T-helper 22 cell (primary cell): Measurements from ENCODE around the gene ZNF25.
"Not testable (repeated sequence)": the region's sequence is repeated elsewhere in the genome, so short reads cannot be mapped to it uniquely, and the experiment has no call there.

Experiments
- DNase-seq: peaks from one replicate; pipeline ENCODE4 v3.0.0-alpha.2; 2020; ENCODE audit warnings: low read depth

The ZNF25 gene

DNA sequence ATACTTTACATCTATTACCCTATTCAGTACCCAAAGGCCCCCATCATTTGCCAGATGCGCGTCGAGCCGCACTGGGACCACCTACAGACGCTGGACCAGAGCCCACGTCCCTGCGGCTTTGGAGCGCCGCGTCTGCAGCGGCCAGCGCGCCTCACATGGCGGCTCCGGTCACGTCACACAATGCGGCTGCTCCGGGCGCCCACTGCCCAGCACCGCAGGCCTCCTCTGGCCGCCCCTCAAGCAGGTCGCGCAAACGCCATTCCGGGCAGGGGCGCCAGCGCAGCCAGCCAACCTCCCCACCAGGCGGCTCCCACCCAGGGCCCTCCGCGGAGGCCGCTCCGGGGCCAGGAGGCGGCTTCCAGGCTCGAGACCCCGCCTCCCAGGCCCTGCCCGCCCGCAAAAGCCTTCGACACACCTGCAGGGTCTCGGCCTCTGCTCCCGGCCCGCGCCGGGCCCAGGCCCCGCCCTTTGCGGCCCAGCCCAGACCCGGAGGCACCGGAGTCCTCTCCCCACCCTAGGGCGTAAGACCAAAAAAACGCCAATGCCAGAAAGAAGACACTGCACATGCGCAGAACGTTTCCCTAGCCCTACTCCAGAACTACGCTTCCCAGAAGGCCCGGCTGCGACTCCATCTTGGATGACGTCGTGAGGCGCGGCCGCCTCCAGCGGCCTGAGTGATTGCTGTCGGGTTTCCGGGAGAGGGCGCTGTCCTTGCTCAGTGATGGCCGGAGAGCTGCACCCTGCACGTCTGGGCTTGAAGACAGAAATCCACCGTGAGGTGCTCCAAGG, at the start of gene ZNF25:
Gene ZNF25 (minus strand): TSS at position 557 of the 789 bp plus-strand sequence. CDS start 4,925 bp downstream, outside the sequence.
- peak; percentile 97 for DNase-seq

DNA sequence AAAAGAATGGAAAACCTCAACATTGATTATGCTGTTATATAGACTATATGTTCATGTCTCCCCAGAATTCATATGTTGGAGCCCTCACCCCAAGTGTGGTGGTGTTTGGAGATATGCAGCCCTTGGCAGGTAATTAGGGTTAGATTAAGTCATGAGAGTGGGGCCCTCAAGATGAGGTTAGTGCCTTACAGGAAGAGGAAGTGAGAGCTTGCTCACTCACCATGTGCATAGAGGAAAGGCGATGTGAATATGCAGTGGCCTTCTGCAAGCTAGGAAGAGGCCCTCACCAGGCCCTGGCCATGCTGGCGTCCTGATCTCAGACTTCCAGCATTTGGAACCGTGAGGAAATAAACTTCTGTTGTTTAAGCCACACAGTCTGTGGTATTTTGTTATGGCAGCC, 48.8 kb upstream of the ZNF25 start:
- no peak for DNase-seq

DNA sequence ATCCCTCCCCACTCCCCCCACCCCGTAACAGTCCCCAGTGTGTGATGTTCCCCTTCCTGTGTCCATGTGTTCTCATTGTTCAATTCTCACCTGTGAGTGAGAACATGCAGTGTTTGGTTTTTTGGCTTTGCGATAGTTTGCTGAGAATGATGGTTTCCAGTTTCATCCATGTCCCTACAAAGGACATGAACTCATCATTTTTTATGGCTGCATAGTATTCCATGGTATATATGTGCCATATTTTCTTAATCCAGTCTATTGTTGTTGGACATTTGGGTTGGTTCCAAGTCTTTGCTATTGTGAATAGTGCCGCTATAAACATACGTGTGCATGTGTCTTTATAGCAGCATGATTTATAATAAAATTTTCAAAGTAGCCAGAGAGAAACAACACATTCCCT, 42.7 kb upstream of the ZNF25 start:
- not testable (repeated sequence) for DNase-seq

DNA sequence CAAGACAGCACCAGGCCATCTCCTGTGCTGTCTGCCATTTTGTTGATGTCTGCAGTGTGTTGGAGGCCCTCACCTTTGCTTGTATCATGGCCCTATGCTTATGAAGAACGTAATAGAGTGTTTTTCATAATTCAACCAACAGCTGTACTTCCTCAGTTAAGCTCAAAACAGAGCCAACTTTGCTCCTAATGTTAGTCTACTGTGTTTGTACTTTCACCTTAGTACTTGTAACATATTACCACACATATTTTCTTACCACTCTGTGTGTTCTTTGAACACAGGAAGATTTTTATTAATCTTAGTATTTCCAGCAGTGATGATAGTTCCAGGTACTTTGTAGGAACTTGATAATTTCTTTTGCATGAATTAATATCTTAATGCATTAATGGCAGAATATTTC, 39.9 kb upstream of the ZNF25 start:
- no peak for DNase-seq

DNA sequence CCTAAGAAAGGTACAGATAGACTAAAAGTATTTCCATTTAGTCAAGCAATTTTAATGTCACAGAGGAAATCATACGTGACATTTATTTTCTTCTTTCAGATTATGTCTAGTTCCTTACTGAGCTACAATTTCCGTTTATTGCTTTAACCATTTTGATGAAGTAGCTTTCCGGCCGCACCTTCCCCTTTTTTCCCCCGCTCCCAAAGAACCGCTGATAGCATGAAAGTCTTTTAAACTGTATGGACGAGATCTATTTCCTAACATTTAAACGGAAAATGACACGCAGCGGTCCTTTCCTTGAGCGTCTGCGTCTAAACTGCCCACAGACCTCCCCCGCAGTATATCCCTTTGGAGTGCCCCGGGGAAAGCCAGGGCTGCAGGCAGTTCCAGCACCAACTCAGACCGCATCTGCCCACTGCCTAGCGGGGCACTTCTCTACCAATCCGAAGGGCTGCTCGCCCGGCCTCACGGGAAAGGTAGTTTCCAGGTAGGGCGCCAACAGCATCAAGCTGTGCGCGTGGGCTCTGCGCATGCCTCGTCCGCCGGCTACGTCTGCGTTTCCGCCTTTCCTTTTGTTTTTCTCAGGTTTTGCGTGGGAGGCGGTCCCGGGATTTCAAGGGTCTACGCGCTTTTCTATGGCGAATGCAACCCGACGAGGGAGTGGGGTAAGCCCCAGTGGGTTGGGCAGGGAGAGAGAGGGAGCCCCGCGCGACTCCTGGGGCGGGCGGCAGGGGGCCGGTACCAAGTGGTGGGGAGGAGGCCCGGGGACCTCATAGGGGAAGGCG, 33.9 kb upstream of the ZNF25 start, which contains the start of gene ZNF33A:
Gene ZNF33A (plus strand): TSS at position 557 of the 785 bp plus-strand sequence. CDS start 1,667 bp downstream, outside the sequence.
- peak; percentile 90 for DNase-seq

DNA sequence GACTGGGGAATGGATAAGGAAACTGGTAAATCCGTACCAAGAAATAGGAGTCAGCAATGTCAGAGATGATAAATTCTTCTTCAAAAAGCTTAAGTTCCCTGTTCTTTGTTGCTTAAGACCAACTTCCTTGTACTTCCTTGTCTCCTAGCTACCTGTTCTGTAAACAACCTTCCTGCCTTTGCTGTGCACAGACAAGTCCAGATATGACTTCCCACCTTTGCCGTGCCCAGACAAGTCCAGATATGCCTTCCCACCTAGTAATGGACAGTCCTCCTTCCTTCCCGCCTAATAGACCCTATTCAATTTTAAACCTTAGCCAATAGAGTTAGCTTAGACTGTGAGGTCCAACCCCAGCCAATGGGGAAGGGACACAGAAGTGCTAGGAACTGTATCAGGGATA, 31.5 kb upstream of the ZNF25 start:
- no peak for DNase-seq

DNA sequence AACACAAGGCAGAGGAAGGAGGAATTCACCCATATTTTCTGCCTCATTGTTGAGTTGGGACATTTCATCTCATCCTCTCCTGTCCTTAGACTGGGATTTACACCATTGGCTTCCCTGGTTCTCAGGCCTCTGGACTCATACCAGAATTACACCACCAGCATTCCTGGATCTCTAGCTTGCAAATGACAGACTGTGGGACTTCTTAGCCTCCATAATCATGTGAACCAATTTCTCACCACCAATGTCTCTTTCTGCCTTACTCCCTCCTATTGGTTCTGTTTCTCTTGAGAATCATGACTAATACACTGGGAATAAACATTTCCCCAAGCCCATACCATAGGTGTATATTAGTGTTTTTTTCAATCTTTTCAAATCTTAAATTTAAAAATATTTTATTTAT, 31.1 kb upstream of the ZNF25 start:
- no peak for DNase-seq

DNA sequence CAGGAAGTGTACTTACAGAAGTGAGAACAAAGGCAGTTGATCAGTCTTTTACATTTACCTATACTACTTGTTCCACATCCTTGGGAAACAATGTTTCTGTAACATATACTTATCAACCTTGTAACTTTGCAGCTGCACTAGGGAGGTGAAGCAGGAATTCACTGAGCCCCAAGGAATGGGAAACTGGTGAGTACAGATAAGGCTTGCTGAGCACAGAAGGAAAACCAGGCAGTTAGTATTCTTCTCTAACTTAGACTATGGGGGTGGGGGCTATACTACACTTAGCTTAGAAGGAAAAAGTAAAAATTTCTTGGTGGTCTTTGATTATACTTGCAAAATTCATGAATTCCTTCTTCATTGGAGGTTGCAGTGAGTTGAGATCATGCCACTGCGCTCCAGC, 27.1 kb upstream of the ZNF25 start:
- DNase-seq: no peak

DNA sequence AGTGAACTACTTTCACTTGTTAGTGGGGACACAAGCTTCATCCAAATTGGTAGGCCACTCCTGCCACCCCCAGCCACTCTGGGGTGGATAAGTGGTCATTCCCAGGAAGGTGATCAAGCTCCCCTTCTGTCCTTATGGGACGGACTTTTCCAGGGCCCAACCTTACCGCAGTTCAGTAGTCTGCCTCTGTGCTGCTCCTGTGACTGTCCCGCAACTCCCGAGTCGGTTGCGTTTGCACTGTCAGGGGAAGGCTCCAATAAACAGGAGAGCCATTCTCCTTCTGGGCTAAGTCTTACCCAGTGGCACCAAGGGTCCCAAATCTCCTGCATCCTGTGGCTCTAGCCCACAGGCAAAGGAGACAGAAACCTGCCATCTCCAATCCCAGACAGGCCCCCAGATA, 26.6 kb upstream of the ZNF25 start:
- no peak for DNase-seq

DNA sequence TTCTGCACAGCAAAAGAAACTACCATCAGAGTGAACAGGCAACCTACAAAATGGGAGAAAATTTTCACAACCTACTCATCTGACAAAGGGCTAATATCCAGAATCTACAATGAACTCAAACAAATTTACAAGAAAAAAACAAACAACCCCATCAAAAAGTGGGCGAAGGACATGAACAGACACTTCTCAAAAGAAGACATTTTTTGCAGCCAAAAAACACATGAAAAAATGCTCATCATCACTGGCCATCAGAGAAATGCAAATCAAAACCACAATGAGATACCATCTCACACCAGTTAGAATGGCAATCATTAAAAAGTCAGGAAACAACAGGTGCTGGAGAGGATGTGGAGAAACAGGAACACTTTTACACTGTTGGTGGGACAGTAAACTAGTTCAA, 24.0 kb upstream of the ZNF25 start:
- DNase-seq: not testable (repeated sequence)

DNA sequence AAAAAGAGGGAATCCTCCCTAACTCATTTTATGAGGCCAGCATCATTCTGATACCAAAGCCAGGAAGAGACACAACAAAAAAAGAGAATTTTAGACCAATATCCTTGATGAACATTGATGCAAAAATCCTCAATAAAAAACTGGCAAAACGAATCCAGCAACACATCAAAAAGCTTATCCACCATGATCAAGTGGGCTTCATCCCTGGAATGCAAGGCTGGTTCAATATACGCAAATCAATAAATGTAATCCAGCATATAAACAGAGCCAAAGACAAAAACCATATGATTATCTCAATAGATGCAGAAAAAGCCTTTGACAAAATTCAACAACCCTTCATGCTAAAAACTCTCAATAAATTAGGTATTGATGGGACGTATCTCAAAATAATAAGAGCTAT, 22.5 kb upstream of the ZNF25 start:
- not testable (repeated sequence) for DNase-seq

DNA sequence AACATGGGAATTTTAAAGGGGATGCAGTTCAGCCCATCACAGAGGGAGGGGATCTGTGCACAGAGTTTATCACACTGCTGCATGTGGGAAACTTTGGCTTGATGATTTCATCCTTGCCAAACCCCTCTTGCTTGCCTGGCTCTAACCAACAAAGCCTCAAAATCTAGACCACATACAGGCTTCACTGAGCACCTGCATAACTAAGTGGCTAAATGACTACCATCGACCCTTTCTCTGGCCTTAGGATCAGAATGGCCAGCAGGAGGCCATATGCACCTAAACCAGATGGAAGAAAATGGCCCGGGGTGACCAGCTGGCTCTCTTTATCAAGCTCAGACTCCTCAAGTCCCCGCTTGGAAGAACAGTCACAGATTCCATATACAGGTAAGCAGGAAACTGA, 15.6 kb upstream of the ZNF25 start:
- DNase-seq: no peak

DNA sequence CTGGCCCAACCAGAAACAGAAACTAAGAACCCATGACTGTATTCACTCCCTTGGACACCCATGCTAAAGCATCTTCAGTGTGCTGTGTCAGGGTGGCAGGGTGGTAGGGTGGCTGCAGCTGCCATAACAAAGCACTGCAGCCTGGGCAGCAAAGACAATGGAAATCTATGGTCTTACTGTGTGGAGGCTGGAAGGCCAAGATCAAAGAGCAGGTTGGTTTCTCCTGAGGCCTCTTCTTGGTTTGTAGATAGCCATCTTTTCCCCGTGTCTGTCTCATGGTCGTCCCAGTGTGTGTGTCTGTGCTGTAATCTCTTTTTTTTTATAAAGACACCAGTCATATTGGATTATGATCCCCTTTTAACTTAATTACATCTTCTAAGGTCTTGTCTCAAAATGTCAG, 15.2 kb upstream of the ZNF25 start:
- no peak for DNase-seq

DNA sequence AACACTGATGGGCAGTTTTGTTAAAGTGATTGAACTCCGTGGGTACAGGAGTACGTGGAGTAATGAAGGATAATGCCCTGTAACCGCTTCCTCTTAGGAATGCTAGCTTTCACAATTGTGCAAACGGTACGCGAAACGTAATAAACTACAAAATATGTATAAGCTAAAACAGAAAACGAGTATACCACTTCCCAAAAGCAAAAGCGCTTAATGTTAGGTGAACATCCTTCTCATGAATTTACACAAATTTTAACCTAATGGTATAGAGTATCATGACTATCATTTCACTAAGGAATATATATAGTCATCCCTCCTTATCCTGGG, 395 bp upstream of the ZNF25 start:
- DNase-seq: no peak

DNA sequence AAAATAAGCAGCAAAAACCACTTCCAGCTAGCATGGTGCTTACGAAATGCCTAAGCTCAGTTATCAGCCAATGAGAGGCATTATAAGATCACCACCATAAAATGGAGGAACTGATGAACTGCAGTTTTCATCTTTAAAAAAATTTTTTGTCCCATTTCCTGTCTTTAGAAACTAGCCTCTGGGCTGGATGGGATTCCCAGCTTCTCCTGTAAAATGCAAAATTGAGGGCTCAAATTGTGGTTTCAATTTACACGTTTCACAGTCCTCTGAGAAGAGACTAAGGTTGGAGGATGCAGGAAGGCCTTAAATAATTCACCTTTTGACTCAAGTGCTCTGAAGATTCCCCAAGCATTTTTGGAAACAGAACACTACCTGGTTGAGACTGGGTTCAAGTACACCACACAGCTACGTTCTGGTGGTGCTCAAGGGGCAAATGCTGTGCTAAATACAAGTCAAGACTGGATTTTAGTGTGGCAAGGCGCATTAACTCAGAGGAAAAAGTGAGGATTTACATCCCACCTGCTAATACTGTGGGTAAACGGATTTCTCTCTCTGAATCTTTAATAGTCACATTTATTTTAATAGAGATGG, 951 bp downstream of the ZNF25 start:
- no peak for DNase-seq

DNA sequence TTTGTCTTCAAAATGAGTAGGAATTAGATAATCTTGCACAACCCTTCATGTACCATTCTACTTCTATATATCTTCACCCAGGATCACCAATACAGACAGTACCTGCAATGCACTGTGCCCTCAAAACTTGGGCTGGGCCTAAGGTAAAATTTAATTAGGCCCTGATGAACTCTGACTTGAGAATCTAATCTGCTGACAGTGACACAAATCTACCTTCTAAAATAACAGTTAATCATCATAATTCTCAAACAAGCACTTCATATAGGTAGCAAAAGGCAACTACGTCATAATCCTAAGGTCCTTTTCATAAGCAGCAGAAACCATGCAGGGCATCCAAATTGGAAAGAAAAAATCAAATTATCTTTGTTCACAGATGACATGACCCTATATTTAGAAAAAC, 4.1 kb downstream of the ZNF25 start:
- no peak for DNase-seq

DNA sequence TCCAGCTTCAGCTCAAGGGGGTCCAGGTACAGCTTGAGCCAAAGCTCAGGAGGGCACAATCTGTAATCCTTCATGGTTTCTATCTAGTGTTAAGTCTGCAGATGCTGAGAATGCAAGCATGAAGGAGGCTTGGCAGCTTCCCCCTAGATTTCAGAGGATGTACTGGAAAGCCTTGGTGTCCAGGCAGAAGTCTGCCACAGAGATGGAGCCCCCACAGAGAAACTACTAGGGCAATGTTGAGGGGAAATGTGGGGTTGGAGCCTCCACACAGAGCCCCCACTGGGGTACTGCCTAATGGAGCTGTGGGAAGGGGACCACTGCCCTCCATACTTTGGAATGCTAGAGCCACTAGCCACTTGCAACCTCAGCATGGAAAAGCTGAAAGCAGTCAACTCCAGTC, 11.4 kb downstream of the ZNF25 start:
- no peak for DNase-seq

DNA sequence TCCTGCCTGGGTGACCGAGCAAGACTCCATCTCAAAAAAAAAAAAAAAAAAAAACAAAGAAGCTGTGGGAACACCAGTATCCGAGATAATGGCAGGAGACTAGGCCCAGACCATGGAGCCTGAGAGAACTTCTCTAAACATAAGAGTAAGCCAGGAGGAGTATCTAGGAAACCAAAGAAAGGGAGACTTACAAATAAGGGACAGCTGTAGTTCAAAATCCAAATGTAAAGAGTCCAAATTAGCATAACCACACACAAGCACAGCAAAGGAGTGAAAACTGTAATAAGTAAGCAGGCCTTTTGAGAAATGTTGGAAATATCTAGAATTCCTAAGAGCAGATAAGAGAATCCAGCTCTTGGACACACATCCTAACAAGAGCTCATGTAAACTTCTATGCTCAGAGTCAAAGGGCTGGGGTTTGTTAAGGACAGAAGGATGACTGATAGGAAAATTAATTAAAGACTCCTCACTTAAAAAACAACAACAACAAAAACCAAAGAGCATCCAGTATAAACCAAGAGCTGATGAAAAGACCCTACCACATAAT, 15.8 kb downstream of the ZNF25 start:
- no peak for DNase-seq

DNA sequence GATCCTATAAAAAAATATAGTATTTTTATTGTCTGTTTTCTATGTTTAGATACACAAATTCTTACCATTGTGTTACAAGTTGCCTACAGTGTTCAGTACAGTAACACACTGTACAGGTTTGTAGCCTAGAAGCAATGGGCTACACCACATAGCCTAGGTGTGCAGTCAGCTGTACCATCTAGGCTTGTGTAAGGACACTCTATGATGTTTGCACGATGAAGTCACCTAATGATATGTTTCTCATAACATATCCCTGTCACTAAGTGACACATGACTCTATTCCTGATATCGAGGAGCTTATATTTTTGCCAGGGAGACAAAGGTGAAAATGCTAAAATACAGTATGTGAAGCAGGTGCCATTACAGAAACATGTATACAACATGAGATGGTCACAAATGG, 18.6 kb downstream of the ZNF25 start:
- no peak for DNase-seq

DNA sequence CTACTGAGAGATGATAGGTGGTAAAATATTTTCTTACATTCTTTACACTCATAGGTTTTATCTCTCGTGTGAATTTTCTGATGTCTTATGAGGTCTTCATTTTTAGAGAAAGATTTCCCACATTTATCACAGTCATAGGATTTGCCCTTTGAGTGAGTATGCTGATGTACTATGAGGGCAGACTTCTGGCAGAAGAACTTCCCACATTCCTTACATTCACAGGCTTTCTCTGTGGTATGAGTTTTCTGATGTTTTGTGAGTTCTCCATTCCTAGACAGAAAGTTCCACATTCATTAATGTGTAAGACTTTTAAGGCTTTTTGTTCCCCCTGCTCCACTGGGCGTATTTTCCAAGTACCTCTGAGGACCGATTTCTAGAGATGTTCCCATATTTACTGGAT, 23.5 kb downstream of the ZNF25 start:
- DNase-seq: no peak

DNA sequence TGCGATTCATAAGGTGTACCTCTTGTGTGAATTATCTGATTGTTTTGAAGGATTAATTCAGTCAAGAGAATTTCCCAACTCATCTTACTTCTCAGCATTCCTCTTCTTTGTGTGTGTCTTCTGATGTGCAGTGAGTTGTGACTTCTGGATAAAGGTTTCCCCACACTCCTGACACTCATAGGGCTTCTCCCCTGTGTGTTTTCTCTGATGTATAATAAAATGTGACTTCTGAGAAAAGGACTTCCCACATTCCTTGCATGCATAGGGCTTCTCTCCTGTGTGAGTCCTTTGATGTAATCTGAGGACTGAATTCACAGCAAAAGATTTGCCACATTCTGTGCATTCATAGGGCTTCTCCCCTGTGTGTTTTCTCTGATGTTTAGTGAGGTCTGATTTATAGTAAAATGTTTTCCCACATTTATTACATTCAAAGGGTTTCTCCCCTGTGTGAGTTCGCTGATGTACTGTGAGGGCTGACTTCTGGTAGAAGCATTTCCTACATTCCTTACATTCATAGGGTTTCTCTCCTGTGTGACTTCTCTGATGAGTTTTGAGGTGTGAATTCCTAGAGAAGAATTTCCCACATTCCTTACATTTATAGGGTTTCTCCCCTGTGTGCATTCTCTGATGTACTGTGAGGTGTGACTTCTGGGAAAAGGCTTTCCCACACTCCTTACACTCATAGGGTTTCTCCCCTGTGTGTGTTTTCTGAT, 24.2 kb downstream of the ZNF25 start:
- DNase-seq: no peak

DNA sequence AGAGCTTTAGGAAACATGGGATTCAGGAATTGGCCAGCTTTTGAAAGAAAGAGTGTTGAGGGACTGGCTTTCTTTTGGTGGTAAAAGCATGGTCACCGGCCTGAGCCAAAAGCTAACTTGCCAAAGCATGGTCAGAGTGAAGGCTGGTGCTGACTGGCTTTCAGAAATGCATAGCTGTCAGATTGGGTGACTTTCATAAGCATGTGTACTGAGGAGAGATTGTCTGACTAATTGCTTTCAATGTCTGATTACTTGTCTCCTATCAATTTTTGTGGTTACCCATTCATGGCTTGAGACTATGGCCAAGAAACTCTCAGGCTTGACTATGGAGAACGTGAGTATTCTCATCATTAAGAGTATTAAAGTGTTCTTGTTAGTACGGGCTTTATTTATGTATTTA, 28.2 kb downstream of the ZNF25 start:
- DNase-seq: no peak
